GM08714 (cell line): Measurements from ENCODE around the gene SLBP.

Experiments
- H3K4me3 ChIP-seq: fragments of 200-500 bp; sonication (Bioruptor generic); 2 replicates; pipeline ENCODE4 v1.5.1; 2014; ENCODE audit warnings: mild to moderate bottlenecking, low read length, inconsistent platforms
- ZNF274 ChIP-seq: IDR thresholded peaks from 2 replicates; pipeline ENCODE4 v1.6.1; 2012; ENCODE audit warnings: mild to moderate bottlenecking, low read depth, low read length

The SLBP gene

GRCh38 chr4:1655676-1656075, 56.4 kb downstream of the SLBP start:
- H3K4me3 ChIP-seq = no peak overlapping the region
- TF ChIP-seq ZNF274 = no peak

GRCh38 chr4:1655081-1655480, 57.0 kb downstream of the SLBP start:
- no peak for TF ChIP-seq ZNF274
- H3K4me3 ChIP-seq = no peak overlapping the region

- H3K4me3 ChIP-seq = no peak overlapping the region
- no peak for TF ChIP-seq ZNF274
Observed at GRCh38 chr4:1654216-1654955, 57.7 kb downstream of the SLBP start.

GRCh38 chr4:1653776-1654175, 58.3 kb downstream of the SLBP start:
- no peak for TF ChIP-seq ZNF274

GRCh38 chr4:1652088-1652487, 60.0 kb downstream of the SLBP start:
- H3K4me3 ChIP-seq = no peak overlapping the region
- TF ChIP-seq ZNF274 = no peak

More at GRCh38 chr4:1653776-1654175, 58.3 kb downstream of the SLBP start:
- H3K4me3 ChIP-seq = no peak overlapping the region

- TF ChIP-seq ZNF274 = no peak
- no peak overlapping the region for H3K4me3 ChIP-seq
Observed at GRCh38 chr4:1651609-1652008, 60.5 kb downstream of the SLBP start.

GRCh38 chr4:1648962-1649361, 63.2 kb downstream of the SLBP start:
- no peak for TF ChIP-seq ZNF274
- H3K4me3 ChIP-seq = no peak overlapping the region

- TF ChIP-seq ZNF274 = no peak
- no peak overlapping the region for H3K4me3 ChIP-seq
Observed at GRCh38 chr4:1647432-1647831, 64.7 kb downstream of the SLBP start.

- TF ChIP-seq ZNF274 = no peak
- no peak overlapping the region for H3K4me3 ChIP-seq
Observed at GRCh38 chr4:1646690-1647089, 65.4 kb downstream of the SLBP start.

GRCh38 chr4:1644891-1645657, 67.0 kb downstream of the SLBP start:
- no peak for TF ChIP-seq ZNF274
- no peak overlapping the region for H3K4me3 ChIP-seq

GRCh38 chr4:1643971-1644735, 68.0 kb downstream of the SLBP start:
- H3K4me3 ChIP-seq = no peak overlapping the region
- no peak for TF ChIP-seq ZNF274
